GM19099 (cell line): ENCODE measurements around the gene PDE4D.

Experiments used
- POLR2A ChIP-seq: IDR thresholded peaks from 3 replicates; pipeline ENCODE4 v1.6.1; 2011; ENCODE audit warnings: low read depth; ENCODE audit not compliant: insufficient read length; ENCODE audit errors: extremely low read depth

The PDE4D gene

GRCh38 chr5:59749782-59750520, 143.6 kb downstream of the PDE4D start:
- TF ChIP-seq POLR2A, result no peak

GRCh38 chr5:59746241-59746765, 147.2 kb downstream of the PDE4D start:
- TF ChIP-seq POLR2A, result no peak

- TF ChIP-seq POLR2A, result no peak
Observed at GRCh38 chr5:59745415-59745863, 148.1 kb downstream of the PDE4D start.

GRCh38 chr5:59744531-59744992, 149.0 kb downstream of the PDE4D start:
- TF ChIP-seq POLR2A, result no peak

- no peak for TF ChIP-seq POLR2A
Observed at GRCh38 chr5:59741599-59741998, 151.9 kb downstream of the PDE4D start.

GRCh38 chr5:59738024-59738423, 155.5 kb downstream of the PDE4D start:
- no peak for TF ChIP-seq POLR2A

GRCh38 chr5:59732806-59733205, 160.7 kb downstream of the PDE4D start:
- TF ChIP-seq POLR2A, result no peak

GRCh38 chr5:59732301-59732700, 161.2 kb downstream of the PDE4D start:
- TF ChIP-seq POLR2A, result no peak

GRCh38 chr5:59731809-59732208, 161.7 kb downstream of the PDE4D start:
- no peak for TF ChIP-seq POLR2A

GRCh38 chr5:59729820-59730219, 163.7 kb downstream of the PDE4D start:
- no peak for TF ChIP-seq POLR2A

- no peak for TF ChIP-seq POLR2A
Observed at GRCh38 chr5:59729357-59729756, 164.2 kb downstream of the PDE4D start.

- no peak for TF ChIP-seq POLR2A
Observed at GRCh38 chr5:59728356-59728755, 165.2 kb downstream of the PDE4D start.

- no peak for TF ChIP-seq POLR2A
Observed at GRCh38 chr5:59727186-59727585, 166.3 kb downstream of the PDE4D start.

- TF ChIP-seq POLR2A, result no peak
Observed at GRCh38 chr5:59725392-59725767, 168.1 kb downstream of the PDE4D start.

- TF ChIP-seq POLR2A, result no peak
Observed at GRCh38 chr5:59724482-59725391, 168.8 kb downstream of the PDE4D start.
